ENCODE measurements around the gene ARHGEF28.

DNA sequence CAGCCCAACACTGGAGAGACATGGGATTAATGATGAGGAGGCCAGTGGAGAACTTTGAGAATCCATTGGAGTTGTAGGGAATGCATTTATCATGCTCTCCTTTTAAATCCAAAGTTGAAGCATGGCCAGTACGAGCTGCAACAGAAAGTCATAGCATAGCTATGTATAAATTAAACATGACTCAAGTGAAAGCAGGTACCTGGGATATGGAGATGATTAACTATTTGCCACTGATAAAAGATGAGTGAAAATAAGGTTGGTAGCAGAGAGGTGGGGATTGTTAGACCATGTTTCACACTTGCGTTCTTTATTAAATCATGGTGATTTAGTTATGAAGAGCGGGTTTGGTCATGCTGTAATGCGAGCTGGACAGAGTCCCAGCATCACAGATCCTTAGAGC lies 189.6 kb downstream of the ARHGEF28 start:
- TF ChIP-seq ELF1 (IDR thresholded peaks at IDR 0.05; ENCODE audit: borderline replicate concordance, low read depth) (no peak), EZH2 (IDR thresholded peaks at IDR 0.05) (no peak), POLR2A (IDR thresholded peaks at IDR 0.05; ENCODE audit: borderline replicate concordance, extremely low read depth, insufficient read depth, insufficient read length) (no peak), CEBPB (IDR thresholded peaks at IDR 0.05; ENCODE audit: low read depth) (no peak), SP1 (IDR thresholded peaks at IDR 0.05; ENCODE audit: low read depth) (no peak), CBX3 (IDR thresholded peaks at IDR 0.05; ENCODE audit: low read depth) (no peak), EGR1 (IDR thresholded peaks at IDR 0.05; ENCODE audit: low read depth) (no peak), SIN3A (IDR thresholded peaks at IDR 0.05; ENCODE audit: low read depth) (no peak)
- TF ChIP-seq, protein P1, sequence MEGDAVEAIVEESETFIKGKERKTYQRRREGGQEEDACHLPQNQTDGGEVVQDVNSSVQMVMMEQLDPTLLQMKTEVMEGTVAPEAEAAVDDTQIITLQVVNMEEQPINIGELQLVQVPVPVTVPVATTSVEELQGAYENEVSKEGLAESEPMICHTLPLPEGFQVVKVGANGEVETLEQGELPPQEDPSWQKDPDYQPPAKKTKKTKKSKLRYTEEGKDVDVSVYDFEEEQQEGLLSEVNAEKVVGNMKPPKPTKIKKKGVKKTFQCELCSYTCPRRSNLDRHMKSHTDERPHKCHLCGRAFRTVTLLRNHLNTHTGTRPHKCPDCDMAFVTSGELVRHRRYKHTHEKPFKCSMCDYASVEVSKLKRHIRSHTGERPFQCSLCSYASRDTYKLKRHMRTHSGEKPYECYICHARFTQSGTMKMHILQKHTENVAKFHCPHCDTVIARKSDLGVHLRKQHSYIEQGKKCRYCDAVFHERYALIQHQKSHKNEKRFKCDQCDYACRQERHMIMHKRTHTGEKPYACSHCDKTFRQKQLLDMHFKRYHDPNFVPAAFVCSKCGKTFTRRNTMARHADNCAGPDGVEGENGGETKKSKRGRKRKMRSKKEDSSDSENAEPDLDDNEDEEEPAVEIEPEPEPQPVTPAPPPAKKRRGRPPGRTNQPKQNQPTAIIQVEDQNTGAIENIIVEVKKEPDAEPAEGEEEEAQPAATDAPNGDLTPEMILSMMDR (IDR thresholded peaks at IDR 0.05 in 2 of 3, conservative IDR thresholded peaks at IDR 0.05 in 1 of 3; ENCODE audit: borderline replicate concordance in 1 of 3, insufficient read depth in 1 of 3, low read depth in 2 of 3, low read length in 2 of 3) = no peak
